HG02870 (cell line): ENCODE measurements around the gene GPR158.

Source experiments
- ATAC-seq: cut with Tn5 transposase; IDR thresholded peaks from one replicate; pipeline ENCODE4 v1.9.1; 2021; ENCODE audit warnings: mild to moderate bottlenecking, moderate library complexity; ENCODE audit not compliant: unreplicated experiment

Gene GPR158

DNA sequence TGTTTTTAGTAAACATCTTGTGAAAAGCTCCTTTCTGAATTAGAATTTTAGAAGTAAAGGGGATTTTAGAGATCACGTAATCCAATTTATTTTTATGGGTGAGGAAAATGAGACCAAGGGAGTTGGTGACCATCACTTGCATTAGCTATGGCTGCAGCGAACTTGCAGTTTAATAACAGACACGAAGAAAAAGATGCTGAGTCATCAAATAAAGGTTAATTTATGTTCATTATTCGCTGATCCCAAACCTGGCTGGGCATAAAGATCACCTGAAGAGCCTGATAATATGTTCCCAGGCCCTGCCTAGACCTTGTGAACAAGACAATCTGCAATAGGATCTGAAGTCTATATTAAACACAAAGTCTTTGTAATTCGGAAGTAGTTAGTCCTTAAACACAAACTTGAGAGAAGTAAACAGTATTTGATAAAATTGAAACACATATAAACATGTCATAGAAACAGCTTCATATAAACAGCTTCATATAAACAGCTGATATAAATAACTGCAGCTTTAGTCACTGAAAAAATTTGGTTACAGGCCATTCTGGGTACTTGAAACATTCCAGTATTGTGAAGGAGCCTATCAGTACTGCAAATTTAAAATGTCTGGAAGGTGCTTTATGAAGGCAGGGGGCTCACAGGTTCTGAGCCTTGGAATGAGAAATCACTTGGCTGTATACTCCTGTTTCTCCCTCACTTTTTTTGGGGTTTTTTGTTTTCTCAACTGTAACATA is 16.5 kb downstream of the GPR158 start:
- no peak for ATAC-seq

GRCh38 chr10:25198151-25198550 is 23.4 kb downstream of the GPR158 start:
- no peak for ATAC-seq

- ATAC-seq, result no peak
These were observed 32.1 kb downstream of the GPR158 start for GRCh38 chr10:25206693-25207414.

- ATAC-seq, result no peak
These were observed 34.8 kb downstream of the GPR158 start for GRCh38 chr10:25209618-25210017.

DNA sequence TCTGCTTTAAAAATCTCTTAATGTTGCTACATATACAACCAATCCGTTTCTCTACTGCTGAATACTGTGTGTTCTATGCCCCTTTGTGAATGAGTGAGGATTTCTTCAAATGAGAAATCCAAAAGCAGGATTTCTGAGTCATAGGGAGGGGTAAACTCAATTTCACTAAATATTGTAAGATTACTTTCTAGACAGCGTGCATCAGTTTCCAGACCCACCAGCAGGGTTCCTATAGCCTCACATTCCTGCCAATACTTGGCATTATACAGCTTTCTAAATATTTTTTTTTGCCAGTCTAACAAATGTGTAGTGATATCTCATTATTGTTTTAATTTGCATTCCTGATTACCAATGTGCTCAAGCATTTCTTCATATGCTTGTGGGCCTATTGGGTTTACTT is 35.5 kb downstream of the GPR158 start:
- no peak for ATAC-seq

DNA sequence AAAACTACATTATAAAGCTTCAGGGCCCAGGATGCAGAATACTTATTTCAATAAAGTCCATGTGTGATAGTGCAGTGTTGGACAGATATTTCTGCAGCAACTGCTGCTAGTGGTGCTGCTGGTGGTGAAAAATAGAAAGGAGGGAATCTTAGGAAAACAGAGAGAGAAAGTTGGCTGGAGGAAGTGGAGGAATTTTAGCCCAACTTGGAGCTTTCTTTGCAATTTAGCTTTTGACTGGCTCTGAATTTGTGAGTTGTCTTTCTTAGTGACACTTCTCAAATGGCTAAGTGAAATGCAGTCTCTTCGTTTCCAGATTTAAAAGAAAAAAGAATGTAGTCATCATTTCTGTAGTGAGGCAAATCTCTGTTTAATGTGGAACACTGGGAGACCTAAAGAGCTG is 45.4 kb downstream of the GPR158 start:
- no peak for ATAC-seq

- ATAC-seq, result no peak
These were observed 47.4 kb downstream of the GPR158 start for GRCh38 chr10:25222085-25222660.

DNA sequence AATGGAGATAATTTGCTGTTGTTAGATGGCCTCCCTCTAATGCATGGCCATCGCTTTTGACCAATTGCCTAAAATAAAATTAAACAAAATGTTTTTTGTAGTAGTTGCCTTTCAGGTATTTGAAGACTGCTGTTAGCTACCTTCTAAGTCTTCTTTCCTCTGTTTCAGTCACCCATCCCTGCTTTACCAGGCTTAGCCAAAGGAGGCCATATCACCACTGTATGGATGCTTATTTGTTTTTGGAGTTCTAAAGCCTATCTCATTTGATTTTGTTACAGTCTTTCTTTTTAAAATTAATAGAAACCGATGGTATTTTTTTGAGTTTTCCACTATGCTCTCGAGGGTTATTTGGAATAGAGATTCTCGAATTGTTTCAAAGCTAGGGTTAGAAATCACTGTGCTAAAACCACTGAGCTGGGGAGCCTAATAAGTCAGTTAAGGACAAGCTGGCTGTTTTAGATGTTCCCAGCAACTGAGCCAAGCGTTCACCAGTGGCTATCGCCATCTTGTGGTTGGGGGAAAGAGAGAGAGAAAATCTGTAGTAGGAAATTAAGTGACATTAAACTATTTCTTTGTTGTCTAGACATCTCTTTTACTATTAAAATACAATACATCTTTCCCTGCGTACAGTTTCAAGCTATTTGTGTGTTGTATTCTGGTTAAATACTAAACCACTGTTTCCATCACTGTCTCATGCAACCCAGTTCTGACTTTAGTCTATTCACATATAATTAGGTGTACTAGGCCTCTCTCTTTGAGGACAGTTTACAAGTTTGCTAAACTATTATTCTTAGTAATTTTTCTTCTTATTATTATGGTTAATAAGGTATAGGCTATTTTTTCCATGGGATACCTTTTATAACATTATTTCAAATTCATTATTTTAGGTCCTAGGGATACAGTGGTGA is 52.2 kb downstream of the GPR158 start:
- ATAC-seq, result no peak

DNA sequence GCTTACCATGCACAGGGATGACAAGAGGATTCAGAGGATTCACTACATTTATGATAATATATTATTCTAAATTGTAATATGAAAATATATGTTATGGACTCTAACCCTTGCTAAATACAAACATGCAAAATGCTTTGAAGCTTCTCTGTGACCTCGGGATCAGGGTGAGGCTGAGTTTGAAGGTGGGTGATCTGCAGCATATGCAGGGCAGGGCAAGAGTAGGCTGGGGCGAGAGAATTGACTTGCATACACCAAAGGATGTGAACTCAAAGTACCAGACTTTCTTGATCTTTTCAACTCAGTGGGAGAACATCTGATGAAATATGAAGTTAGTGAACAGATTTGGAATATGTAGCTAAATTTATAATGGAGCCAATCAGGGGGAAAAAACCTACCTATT is 57.0 kb downstream of the GPR158 start:
- ATAC-seq, result no peak

- ATAC-seq, result no peak
These were observed 57.4 kb downstream of the GPR158 start for GRCh38 chr10:25232204-25232603.

- ATAC-seq, result no peak
These were observed 70.4 kb downstream of the GPR158 start for GRCh38 chr10:25245165-25245564.

GRCh38 chr10:25257646-25258045 is 82.8 kb downstream of the GPR158 start:
- ATAC-seq, result no peak

GRCh38 chr10:25261110-25261509 is 86.3 kb downstream of the GPR158 start:
- no peak for ATAC-seq

DNA sequence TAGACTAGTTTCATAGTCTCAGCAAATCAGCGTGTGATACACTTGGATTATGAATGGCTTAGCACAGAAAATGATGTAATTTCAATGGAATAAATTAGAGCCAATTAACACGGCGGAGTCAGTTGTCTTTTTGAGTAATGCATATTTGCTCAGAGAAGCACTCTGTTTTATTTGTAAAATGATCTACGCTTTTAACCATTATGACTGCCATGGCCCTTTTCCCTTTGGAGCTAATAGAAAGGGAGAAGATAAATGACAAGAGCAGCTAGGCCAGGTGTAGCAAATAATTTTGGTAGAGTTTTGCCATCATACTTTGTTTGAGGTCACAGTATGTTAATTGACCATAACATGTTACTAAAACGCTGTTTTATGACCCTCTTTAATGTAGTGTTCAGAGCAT is 86.8 kb downstream of the GPR158 start:
- no peak for ATAC-seq

GRCh38 chr10:25263931-25264330 is 89.1 kb downstream of the GPR158 start:
- no peak for ATAC-seq

DNA sequence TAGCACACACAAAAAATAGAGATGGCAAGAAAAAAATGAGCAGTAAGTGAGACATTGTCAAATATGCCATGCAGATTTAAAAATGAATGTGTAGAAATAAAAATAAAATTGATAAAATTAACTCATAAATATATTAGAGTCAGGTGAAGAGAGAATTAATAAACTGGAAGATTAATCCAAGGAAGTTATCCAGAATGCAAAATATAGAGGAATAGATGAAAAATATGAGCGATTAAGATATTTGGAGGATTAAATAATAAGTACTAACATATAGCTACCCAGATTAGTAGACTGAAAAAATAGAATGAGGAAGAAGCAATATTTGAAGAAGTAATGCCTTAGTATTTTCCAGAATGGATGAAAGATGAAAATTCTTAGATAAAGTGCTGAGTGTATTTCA is 103.4 kb downstream of the GPR158 start:
- ATAC-seq, result no peak

DNA sequence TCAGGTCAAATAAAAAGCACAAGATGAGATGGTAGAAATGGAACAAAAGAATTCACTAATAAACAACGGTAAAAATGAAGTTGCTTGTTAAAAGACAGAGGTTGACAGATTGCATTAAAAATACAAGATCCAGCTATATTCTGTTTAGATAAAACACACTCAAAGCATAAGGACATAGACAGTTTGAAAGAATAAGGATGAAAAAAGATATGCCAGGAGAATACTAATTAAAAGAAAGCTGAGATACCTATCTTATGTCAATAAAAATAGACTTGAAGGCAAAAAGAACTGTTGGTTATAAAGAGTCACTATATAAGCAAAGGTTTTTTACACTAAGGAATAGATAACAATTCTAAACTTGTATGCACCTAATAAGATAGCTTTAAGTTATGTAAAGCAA is 105.3 kb downstream of the GPR158 start:
- ATAC-seq, result no peak

DNA sequence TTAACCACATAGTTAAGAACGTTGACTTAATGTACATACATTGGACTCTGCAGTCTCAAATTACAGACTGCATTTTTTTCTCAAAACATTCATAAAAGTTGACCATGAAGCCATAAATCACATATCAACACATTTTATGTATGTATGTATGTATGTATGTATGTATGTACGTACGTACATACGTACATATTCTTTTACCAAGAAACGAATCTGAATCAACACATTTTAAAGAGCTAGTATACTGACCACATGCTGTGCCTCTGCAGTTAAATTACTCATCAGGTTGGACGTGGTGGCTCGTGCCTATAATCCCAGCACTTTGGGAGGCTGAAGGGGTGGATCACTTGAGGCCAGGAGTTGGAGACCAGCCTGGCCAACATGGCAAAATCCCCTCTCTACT is 105.8 kb downstream of the GPR158 start:
- ATAC-seq, result no peak

GRCh38 chr10:25285809-25286208 is 111.0 kb downstream of the GPR158 start:
- no peak for ATAC-seq

GRCh38 chr10:25288181-25288580 is 113.4 kb downstream of the GPR158 start:
- no peak for ATAC-seq
